Activated CD4-positive, CD25-positive, alpha-beta regulatory T cell treated with anti-CD3 and anti-CD28 coated beads, Interleukin-2, amount 50 U/mL, for 72 hours (primary cell): ENCODE results near the gene HNF1A.

Experiments
- DNase-seq: peaks from one replicate; pipeline ENCODE4 v3.0.0; 2021

The HNF1A gene

DNA sequence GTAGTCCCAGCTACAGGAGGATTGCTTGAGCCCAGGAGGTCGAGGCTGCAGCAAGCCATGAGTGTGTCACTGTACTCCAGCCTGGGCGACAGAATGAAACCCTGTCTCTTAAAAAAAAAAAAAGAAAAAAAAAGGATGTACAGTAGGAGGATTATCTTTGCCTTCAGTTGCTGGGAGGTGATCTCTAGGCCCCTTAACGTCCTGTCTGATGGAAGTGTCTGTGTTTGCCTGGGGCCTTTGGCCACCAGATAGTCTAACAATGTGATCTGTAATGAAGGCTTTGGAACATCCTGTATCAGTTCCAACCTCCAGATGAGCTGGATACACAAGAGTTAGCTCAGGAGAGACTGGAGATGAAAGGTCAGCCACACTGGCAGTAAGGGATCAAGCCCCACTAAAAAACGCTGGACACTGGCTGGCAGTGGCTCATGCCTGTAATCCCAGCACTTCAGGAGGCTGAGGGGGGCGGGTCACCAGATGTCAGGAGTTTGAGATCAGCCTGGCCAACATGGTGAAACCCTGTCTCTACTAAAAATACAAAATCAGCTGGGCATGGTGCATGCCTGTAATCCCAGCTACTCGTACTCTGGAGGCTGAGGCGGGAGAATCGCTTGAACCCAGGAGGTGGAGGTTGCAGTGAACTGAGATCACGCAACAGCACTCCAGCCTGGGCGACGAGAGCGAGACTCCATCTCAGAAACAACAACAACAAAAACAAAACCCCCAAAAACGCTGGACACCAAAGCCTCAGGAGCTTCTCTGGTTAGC lies 19.0 kb upstream of the HNF1A start:
- no peak for DNase-seq

- no peak for DNase-seq
These were observed 17.7 kb upstream of the HNF1A start for GRCh38 chr12:120960657-120961056.

DNA sequence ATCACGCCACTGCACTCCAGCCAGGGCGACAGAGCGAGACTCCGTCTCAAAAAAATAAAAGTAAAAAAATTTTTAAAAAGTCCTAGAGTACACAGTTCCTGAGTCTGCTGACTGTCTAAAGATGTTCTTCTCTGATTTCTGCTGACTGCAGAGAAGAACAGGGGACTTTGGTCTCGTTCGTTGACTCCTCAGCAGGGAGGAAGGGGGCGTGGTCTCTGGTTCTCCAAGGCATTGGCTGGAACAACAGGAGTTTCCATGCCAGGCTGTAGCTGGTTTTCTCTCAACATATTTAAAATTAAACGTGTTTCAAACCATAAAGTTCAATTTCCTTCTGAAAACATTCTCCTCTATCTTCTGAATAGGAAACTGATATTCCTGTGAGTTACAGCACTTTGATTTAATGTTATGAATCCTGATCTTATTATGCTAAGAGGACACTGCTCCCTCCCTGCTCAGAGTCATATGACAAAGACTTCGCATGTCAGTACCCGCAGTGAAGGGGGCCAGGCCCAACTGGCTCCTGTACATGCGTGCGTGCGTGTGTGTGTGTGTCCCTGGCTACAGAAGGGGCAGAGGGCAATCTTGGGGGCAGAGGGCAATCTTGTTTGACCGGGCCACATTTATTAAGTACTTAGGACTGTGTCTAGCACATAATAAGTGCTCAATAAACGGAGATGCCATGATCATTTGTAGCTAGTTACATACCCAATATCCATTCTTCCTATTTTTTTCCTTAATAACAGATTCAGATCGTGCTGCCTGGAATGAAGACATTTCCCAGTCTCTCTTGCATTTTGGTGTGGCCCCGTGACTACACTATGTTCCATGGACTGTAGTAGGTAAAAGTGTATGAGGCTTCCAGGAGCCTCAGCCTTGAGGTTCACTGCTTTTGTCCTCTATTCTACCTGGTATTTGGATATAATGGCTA lies 16.5 kb upstream of the HNF1A start:
- DNase-seq = no peak

GRCh38 chr12:120962532-120963020 lies 15.8 kb upstream of the HNF1A start:
- DNase-seq = no peak

GRCh38 chr12:120964298-120964697 lies 14.0 kb upstream of the HNF1A start:
- DNase-seq = no peak

DNA sequence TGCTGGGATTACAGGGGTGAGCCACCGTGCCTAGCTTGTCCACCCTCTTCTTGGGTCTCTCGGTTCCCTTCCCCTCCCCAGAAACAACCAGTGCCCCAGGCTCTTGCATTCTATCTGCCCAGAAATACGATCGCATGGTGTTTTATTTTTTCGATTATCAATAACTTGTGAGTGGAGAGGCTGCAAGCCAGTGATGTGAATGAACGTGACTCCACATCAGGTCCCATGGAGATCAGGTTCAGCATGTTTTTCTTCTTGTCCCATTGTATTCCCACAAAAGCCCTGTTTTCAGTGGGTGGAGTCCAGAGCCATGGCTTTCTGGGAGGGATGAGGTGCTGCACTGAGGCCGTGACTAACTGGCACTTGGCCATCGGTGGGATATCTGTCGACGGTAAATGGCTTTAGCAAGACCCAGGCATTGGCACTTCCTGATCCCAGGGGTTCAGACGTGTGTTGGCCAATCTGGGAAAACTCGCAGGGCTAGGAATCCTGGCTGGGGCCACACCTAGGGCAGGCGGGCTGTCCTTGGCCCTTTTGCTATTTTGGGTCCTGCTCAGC lies 12.7 kb upstream of the HNF1A start:
- DNase-seq = no peak

DNA sequence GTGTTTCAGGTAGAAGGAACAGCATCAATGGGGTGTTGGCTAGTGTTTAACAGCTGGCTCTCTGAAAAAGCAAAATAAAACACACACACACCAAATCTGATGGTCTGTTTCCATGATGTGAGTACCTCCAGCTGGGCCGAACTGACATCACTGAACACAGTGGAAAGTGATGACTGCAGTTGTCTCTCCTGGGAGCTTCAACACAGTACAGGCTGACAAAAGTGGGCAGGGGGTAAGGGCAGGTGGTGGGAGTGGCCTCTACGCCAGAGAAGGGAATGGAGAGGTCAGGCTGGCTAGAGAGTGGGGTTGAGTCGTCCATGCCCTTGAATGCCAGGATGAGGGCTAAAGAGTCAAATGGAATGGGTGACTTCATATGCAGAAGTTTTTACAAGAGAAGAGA lies 8.0 kb upstream of the HNF1A start:
- no peak for DNase-seq

- no peak for DNase-seq
These were observed 6.8 kb upstream of the HNF1A start for GRCh38 chr12:120971299-120972180.

DNA sequence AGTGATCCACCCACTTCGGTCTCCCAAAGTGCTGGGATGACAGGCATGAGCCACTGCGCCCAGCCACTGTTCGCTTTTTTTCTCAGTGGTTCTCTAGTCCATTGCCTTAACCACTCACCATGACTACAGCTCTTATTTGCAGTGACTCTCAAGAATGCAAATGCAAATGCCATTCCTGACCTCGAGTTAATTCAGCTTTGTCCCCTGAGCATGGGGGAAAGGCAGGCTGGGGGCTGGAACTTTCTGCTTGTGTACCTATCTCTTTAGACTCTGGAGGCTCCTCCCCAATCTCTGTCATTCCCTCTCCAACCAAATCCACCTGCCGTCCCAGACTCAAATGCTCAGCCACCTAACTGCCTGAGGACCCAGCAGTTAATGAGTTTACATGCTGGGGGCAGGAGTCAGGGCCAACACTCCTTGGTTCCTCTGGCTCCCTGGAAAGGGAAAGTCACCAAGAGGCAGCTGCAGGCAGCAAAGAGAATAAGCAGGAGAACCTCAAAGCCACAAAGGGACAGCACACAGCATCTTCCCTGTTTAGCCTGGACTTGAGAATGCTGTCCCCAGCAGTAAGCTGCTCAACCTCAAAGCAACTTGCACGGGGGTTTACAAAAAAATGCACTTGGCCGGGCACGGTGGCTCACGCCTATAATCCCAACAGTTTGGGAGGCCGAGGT lies 5.3 kb upstream of the HNF1A start:
- no peak for DNase-seq

DNA sequence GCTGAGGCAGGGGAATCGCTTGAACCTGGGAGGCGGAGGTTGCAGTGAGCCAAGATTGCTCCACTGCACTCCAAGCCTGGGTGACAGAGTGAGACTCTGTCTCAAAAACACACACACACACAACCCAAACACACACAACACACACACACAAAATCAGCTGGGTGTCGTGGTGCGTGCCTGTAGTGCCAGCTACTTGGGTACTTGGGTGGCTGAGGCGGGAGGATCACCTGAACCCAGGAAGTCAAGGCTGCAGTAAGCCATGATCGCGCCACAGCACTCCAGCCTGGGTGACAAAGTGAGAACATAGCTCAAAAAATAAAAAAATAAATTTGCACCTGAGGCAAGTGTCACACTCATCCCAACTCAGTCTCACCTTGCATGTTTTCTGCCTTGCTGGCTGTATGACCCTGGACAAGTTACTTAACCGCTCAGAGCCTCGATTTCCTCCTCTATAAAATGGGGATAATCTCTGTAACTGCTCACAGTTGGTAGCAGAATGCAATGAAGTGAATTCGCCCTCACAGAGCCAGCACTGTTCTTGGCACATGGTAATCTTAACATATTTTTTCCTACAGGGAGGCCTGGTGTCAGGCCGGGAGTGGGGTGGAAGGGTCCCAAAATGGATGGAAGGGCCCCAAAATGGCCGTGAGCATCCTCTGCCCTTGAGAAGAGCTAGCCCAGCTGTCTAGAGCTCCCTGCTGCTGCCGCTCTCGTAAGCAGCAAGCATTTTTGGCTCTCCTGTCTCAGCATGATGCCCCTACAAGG lies 630 bp upstream of the HNF1A start:
- DNase-seq = no peak

GRCh38 chr12:120979220-120979861 lies 998 bp downstream of the HNF1A start:
- DNase-seq = no peak

DNA sequence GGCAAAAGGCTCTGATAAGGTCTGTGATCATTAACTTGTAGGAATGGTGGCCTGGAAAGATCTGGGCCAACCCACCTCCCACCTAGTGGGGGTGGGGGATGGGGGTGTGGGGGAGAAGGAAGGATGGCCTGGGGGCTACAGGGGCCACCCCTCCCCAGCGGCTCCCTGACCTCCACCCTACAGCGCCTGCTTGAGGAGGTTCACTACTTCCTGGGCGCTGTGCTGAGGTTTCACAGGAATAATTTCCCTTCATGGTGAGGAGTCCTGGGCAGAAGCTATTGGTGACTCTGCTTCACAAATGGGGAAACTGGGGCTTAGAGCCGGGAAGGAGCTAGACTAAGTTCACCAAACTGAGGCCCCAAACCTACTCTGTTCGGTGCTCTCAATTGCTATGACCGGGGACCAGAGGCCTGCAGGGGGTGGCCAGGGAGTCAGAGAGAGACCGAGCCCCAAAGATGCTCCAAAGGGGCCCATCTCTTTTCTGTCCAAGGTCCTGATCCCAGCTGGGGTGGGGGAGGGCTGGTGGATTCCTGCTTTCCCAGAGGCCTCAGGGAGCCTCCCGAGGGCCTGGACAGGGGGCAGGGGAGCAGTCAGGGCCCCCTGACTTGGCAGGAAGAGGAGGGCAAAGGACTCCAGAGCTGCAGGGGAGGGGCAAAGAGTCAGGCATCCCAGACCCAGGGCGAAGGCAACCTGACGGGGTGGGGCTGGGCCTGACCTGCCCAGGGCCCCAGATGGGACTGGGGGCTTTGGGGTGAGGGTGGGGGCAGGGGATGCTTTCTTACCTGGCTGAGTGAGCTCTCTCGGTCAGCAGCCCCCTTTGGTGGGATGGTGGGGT lies 1.7 kb downstream of the HNF1A start:
- DNase-seq = no peak

DNA sequence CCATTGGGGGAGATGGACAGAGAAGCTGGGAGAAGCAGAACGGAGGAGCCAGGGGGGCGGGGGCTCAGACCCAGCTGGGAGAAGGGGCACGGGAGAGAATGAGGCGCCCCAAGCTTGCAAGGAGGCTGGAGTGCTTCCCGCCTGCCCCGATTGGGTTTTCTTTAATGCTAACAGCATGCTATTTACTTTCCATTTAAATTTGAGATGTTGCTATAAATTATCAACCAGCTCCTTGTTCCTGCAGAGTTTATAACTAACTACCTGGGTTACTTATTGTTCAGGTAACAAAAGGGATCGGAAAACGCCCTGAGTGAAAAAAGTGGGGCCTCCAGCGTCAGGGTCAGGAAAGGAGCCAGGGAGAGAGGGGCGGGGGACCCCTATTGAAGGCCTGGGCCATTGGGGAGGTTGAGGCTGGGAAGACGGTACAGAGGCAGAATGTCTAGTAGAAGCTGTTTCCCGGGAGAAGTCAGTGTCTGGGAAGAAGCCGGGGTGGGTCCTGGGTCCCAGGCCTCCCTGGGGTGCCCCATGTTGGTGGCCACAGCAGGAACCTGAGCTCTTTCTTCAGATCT lies 2.5 kb downstream of the HNF1A start:
- DNase-seq = no peak

DNA sequence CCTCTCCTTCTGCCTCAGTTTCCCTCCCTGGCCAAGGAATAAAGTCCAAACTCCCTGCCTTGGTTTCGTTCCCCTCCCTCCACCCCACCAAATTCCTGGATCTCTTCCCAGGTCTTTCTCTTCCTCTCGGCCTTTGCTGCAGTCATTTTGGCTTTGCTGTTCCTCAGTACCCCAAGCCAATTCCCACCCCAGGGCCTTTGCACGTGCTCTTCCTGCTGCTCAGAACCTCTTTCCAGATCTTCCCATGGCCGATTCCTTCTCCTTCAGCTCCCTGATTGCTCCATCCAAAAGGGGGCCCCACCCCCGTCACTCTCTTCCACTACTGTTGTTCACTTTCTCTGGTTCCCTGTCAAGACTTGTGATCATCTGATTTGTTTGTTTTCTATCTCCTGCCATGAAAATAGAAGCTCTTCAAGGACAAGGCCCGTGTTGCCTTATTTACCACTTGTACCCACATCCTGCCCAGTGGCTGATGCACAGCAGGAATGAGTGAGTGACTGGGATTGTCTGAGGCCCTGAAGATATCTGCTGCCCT lies 3.1 kb downstream of the HNF1A start:
- no peak for DNase-seq

GRCh38 chr12:120982659-120983058 lies 4.3 kb downstream of the HNF1A start:
- DNase-seq = no peak

GRCh38 chr12:120983759-120984158 lies 5.4 kb downstream of the HNF1A start:
- DNase-seq = no peak

- no peak for DNase-seq
These were observed 6.1 kb downstream of the HNF1A start for GRCh38 chr12:120984351-120984898.

- DNase-seq = no peak
These were observed 9.9 kb downstream of the HNF1A start for GRCh38 chr12:120988234-120988633.

- DNase-seq = no peak
These were observed 10.3 kb downstream of the HNF1A start for GRCh38 chr12:120988658-120989057.
